Fibroblast of the conjunctiva (primary cell): ENCODE measurements around the gene ZBTB47.

Experiments used
- DNase-seq: peaks from one replicate; pipeline ENCODE4 v3.0.0-alpha.2; 2010; ENCODE audit warnings: low read depth

The ZBTB47 gene

GRCh38 chr3:42712688-42713372 is 59.3 kb downstream of the ZBTB47 start:
- no peak for DNase-seq

- DNase-seq = no peak
These were observed 60.2 kb downstream of the ZBTB47 start for GRCh38 chr3:42713747-42714146.

DNA sequence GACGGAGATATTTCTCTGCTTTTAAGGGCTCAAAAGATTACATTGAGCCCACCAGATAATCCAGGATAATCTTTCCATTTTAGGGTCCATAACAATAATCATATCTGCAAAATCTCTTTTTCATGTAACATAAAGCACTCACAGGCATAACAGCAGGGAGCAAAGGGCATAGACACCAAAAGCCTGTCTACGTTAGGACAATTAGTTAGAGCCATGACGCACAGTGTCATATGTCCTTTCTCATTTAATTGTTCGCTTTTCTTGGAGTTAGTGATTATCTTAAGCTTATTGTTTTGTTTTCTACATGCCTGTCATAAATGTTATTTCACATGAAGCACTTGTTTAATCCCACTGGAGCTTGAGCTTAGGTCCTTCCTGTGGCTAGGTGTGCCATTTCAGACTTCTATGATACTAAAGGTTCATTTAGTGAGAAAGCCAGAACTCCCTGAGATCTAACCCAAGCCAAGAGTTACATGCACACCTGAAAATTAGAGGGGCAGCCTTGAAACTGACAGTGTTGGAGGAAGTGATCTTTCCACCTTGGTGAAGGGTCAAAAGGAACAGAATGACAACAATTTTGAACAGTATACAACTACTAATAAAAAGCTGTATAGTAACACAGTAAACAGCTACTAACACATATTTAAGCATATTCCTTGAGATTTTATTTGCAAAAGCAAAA is 60.8 kb downstream of the ZBTB47 start:
- DNase-seq = no peak
